Hematopoietic multipotent progenitor cell (in vitro differentiated cells): ENCODE data around the gene SKAP1. TPM values are rescaled to one million over a fixed set of nuclear protein-coding genes. Genes with fewer than 3 reads are reported as not detected.

ENCODE experiments used
- DNase-seq, 3 donors: peaks; one replicate each; pipeline ENCODE4 v3.0.0-alpha.2; 2011 to 2015; ENCODE audit warnings: low read depth in 2 of 3, low spot score in 2 of 3
- total RNA-seq: library from RNA; depleted of rRNA; stranded (reverse); fragments of >200 nt; gene quantifications from one replicate; pipeline ENCODE4 v1.2.3, GENCODE V29; 2012

The SKAP1 gene
- total RNA-seq, 1 donor: 4.8 TPM

DNA sequence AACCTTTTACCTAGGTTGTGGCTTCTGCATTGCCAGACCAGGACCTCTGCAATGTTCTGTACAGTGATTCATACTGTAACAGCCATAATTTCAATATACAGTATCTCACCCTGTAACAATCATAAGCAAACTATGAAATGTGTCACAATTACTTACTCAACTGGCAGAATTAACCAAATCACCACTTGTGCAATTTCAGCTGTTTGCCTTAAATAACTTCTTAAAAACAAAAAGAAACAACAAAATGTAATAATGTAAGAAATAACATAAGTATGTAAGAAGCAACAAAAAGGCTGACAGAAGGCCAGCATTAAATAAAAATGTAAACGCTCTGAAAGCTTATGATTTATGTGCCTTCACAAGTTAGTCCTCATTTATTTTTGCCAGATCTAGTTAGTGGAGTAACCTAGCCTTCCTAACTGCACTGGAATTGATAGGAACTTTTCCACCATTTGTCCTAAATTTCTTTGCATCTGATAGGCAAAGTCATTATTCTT is 96.9 kb downstream of the SKAP1 start:
- no peak for DNase-seq

DNA sequence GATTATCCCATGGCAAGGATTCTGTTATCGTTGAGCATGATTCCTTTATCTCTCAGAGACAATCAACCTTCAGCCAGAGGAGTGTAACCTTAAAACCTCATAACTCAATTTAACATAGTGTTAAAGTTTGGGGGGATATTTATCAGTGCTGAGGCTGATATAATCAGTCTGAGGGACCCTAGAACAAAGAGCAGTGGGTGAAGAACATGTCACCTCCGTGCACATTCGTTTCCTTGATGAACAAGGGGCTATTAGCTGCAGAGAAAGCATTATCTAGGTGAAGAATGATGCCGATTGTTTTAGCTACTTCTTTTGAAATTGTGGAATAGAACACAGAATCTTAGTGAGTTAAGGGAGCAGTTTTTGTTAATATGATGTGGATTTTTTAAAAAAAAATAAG is 99.1 kb downstream of the SKAP1 start:
- DNase-seq: no peak

DNA sequence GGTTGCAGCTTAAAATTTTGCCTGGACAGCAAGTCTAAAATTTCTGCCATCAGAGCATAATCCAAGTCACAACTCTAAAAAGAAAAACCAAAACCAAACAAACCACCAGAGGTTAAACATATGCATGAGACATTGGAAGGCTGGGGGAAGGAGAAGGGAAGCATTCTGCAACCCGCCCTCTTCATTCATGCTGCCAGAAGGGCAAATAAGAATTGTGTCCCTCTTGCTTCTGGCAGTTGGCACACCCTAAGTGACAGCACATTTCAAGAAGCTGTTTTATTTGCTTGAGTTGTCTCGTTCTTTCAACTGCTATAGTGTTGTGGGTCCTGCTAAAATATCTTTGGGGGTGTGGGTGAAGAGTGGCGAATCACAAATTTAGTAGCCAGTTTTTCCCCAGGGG is 99.6 kb downstream of the SKAP1 start:
- no peak for DNase-seq

DNA sequence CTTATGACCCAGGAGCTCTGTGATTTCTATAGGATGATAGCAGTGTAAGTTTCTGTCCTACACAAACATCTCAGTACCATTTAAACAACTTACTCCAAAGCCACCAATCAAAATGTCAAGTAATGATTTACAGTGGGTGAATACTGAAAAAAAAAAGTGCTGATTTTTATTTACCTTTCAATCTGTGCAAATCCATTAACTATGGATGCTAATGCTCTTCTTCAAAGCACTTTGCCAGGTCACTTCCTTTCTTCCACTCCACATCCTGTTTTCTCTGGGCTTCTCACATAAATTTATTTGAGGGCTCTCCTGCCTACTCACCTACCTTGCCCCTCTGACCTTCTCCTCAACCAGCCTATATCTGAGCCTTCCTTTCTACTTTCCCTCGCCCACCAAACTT is 101.6 kb downstream of the SKAP1 start:
- DNase-seq: no peak

DNA sequence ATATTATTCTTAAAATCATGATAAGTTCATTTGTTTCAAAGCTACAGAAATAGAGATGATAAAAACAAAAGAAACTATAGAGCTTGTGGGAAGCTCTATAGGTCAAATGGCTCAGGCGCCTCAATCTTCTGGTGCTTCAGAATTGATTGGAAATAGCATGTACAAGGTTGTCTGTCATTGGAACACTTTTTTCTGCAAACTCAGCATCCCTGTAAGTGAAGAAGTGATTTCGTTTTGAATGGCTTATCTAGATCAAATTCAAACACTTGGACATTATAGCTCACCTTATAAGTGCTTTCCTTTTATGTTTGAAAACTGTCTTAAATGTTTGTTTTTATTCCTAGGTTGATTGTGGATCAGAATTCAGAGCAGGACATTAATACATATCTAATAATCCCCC is 103.7 kb downstream of the SKAP1 start:
- no peak for DNase-seq

DNA sequence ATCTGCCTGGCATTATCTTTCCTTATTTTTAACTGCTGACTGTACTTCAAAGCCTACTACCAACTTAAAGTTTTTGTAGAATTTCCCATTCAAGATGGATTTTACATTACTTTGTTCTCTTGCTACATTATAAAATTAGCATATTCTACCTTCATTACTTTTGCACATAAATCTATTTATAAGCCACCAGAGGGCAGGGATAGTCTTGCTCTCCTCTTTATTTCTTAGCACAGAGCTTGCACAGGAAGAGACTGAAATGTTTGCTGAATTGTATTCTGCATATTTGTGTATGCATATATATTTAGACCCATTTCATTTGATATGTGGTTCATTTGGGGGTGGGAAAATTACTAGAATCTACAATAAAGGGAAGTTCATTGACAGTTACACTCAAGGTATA is 108.0 kb downstream of the SKAP1 start:
- DNase-seq: peak in 1 of 3 donors; percentile 22

DNA sequence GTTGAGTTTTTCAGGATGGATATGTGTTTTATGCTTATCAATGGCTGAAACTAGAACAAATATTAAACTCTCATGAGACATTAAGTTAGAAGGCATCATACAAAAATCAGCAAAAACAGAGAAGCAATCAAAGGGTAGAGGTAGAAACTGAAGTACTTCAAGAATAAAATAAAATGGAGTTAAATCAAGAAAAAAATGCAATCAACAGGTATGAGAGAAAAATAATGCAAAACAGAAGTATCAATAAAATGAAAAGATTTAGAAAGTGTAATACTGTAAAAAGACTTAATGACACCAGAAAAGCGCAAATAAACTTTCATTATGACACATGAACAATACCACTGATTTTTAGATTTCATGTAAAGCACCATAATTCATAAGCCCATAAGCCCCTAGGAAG is 112.3 kb downstream of the SKAP1 start:
- DNase-seq: no peak

DNA sequence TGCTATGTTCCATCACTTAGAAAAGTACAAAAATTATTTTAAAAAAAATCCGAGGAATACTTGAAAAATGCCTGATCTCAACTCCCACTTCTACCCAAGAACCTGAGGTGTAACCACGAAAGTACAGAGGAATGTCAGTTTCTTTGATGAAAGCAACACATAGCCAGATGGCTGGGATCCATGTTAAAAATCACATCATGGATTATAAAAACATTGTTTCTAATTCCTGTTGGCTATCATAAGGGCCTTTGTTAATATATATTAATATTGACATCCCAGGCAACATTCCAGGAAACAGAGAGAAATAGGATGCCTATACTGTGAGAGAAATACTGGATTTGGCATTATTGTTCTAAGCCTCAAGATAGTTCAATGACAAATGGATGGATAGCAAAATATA is 115.3 kb downstream of the SKAP1 start:
- DNase-seq: no peak

DNA sequence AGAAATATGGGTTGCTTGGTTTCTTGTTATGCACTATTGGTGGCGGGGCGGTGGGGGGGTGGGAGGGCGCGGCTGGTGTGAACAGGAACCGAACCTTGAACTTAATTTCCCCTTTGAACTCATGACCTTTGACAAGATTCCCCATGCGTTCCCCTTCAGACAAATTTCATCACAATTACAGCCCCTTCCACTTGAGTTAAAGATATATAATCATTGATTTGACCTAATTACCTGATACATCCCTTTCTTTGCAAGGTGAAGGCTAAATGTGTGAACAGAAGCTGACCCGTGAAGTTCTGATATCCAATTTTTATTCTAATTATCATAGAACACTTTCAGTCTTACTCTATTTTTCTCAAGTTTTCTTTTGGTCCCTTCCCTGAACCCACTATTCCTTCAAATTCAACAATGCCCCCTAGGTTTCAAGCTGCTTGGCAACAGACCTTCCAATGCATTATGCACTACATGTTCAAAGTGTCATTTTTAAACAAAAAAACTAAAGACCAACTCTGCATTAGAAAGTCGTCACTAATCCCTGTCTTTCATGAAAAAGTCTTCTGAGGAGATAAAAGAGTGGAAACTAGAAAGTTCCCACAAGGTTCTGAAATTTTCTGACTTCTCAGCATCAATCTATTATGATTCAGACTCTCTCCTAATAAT is 116.8 kb downstream of the SKAP1 start:
- no peak for DNase-seq

DNA sequence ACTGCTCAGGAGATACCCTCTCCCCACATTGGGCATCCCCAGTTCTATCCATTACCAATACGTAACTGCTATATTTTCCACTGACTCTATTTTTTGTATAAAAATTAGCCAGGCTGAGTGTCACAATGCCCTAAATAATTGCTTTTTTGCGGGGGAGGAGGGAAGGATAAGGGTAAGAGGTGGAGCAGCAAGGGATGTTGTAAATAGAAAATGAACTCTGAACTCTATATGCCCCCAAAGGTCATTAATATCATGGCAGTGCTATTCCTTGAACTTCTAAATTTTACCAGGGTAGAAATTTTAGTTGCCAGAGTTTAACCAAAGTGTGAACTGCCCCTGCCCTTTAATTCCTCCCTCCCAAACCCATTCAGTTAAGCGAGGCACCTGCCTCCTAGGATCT is 118.7 kb downstream of the SKAP1 start:
- no peak for DNase-seq

DNA sequence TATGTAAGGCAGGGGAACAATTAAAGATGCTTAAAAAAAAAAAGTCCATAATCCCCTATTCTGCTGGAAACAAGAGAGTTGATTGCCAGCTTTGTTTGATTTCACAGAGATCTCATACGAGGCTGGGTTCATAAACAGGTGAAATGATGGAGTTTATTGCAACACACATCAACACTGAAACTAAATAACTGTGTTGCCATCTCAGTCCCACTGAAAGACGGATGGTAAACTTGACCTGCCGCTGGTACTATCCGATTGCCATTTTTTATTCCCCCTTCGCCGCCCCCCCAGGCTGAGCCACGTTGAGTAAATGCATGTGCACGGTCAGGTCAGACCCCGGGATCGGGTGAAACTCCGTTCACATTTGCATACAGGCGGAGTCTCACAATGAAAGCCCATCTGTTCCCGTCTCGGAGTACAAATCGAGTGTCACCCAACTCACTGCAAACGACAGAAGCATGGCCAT is 119.2 kb downstream of the SKAP1 start:
- no peak for DNase-seq

DNA sequence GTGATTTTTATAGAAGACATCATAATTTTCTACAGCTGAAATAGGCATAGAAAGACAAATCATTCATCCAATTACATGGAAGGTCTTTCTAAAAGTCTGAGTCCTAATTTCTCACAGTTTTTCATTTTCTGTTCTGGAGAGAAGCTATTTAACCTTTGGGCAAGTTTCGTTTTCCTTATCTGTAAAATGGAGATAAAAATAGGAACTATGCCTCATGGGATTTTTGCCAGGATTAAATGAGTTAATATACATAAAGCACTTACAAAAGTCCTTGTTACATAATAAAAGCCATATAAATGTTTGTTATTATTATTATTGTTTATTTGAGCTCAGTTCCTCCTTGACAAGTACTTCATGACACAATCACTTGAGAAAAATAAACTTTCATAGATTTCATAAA is 121.4 kb downstream of the SKAP1 start:
- DNase-seq: no peak

DNA sequence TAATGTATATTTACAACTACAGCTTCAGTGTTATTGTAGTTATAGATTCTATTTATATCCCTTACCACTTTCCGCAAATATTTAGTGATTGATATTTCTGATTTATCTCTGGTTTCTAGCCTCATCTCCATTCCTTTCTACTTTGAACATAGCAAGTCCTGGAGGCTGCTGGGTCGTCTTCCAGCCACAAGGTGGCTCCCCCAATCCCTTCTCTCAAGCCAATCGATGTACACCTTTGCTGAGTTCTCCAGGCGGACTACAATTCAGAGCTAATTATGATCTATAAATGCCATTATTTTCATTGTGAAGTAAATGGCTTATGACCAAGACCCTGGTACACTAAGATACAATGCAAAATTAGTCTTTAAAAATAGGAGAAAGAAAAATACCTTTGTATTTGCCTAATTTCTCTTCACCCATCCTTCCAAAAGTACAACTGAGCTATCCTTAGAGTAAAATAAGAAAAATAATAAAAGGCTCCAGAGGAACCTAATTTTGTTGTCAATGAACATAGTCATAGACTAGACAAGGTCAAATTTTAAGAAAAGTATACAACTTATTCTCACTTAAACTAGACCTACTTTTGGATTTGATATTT is 122.1 kb downstream of the SKAP1 start:
- peak in 2 of 3 donors; percentile 50 to 60 for DNase-seq

DNA sequence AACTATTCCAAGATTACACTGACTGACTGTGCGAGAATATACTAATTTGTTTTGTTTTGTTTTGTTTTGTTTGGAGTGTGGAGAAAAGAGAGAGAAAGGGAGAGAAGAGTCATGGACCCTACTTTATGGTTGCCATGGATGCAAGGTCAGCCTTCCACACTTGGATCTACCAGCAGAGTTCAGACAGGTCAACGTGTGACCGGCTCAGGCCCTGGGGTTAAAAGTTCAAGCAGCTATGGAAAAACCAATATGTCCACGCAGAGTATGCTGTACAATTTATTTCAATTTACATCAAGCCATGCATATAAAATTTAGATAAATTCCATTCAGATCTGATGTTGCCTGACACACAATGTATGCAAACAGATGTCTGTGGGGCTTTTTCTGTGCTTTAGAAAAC is 122.8 kb downstream of the SKAP1 start:
- no peak for DNase-seq

DNA sequence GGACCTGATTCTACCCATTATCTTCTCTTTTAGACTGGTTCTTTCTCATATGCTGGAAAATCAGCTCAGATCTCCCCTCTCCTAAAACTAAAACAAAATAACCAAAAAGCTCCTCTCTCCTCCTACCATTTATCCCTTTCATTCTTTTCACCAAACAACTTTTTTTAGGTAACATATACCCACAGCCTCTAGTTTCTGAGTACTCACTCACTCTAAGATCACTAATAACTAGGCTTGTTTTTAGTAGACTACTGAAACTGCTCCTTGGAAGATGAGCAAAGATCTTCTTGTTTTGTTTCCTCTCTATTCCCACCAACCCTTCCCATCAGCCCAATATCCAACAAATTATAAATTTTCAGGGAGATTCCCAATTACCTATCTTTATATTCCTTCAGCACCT is 129.0 kb downstream of the SKAP1 start:
- no peak for DNase-seq

DNA sequence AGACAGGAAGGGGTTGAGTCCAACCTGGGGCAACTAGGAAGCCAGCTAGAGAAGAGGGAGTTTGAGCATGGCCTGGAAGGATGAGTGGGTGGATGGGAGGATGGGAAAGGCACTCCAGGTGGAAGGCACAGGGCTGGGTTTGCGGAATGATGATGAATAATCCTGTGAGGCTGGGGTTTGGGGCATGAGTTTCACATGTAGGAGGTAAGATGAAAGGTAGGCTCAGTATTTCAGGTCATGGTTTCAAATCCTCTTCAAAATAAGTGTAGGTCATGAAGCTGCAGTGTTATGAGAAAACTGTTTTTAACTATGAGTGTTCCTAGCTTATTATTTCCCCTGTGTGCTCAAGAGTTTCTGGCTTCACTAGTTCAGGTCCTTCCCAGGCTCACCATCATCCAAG is 130.3 kb downstream of the SKAP1 start:
- no peak for DNase-seq

DNA sequence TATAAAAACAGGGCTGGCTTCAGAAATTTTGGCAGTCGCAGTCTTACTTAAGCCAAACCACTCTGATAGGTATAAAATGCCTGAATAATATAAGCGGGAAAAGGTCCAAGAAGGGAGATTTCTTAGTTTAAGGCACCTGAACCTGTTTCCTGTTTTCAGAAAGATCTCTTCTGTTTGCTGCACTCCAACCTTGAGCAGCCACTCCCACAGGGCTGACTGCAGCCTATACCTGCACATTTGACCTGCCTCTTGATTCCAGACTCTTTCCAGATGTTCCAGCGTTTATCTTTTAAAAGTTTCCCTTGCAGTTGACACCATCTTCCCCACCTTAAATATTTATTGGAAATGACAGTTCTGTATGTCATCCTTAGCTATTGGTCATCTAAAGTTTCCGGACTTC is 132.2 kb downstream of the SKAP1 start:
- DNase-seq: no peak

DNA sequence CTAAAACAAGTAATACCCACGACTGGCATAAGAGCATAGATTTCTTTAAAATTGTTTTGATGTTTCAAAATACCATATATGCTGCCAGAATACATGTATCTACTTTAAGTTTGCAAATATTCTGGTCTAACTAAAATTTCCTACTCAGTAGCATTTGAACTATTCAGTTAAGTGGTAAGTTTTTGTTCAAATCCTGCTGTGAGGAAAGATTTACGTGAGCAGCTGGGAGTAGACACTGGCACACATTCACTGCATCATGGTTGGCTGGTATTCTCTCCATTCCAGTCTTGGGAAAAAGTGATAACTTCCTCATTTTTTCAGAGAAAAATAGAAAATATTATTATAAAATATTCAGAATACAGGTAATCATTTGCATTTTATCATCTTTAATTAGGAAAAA is 133.6 kb downstream of the SKAP1 start:
- no peak for DNase-seq

DNA sequence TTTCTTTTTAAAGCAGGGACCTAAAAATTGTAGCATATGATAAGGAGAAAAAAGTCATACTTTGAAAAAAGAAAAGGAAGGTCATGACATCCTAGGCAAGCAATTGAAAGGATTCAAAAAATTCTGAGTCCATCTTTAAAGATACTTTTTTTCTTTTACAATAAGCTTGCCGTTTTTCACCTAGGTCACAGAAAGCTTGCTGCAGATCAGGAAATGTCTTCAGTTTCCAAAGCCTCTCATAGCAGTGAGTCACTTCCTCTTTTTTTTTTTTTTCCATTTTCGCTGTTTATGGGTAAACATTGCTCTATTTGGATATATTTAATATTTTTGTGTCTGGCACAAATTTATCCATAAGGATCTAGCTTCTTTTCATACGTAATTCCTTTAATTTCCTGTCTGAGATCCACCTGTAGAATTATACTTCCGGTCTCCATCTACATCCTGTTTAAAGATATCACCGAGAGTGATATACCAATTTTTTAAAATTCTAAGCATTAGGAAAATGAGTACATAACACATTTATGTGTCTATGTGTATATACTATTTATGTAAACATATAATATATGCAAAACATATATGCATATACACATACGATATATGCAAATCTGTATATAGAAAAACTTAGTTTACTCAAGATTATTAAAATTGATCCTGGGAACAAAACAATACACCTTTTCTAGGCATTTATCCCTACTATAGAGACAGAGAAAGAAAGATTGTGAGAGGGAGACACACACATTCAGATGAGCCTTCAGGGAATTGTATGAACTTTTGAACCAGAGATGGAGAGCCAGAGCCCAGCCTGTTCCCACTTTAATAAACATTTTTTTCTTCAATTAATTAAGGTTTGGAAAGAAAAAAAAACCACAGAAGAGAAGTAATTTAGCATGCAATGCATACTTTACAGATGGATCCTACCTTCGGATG is 134.4 kb downstream of the SKAP1 start:
- peak in 2 of 3 donors; percentile 74 to 75 for DNase-seq

DNA sequence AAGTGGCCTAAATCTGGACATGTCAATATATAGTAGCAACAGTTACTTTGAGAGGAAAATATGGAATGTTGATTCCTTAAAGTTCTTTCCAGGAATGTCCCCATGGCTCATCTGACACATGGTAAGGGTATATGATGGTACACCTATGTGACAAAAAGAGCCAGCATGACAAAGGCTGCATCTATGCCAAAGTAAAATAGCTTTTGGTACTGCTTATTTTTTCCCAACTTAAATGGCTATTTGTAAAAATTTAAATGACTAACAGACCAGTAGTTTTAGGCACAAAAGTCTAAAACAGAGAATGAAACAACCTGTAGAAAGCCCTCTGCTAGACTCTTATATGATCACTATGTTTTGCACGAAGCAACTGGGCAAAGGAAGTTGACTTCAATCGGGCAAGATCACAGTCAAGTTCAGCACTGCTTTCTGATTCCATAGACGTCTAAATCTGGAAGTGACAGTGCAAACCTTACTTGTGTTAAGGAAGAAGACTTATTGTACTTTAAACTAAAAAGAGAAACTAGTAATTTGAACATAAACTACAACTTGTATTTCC is 135.1 kb downstream of the SKAP1 start:
- no peak for DNase-seq
